Neural cell (in vitro differentiated cells): ENCODE results near the gene BRF1. TPM values are rescaled to one million over a fixed set of nuclear protein-coding genes. Genes with fewer than 3 reads are reported as not detected.
"Not testable (repeated sequence)": the region's sequence is repeated elsewhere in the genome, so short reads cannot be mapped to it uniquely, and the experiment has no call there.

Source experiments
- H2AFZ ChIP-seq: fragments of 200-600, 300-800 bp; sonication (generic), shearing (Covaris generic); 2 replicates; pipeline ENCODE4 v1.6.0; 2014; ENCODE audit warnings: low read depth, mild to moderate bottlenecking, antibody characterized with exemption, low read length, moderate library complexity
- H3F3A ChIP-seq: fragments of 200-600 bp; shearing (Covaris generic); 2 replicates; pipeline ENCODE4 v1.6.1; 2016; ENCODE audit warnings: mild to moderate bottlenecking, moderate library complexity, mixed read lengths, antibody characterized with exemption, low read length; ENCODE audit not compliant: insufficient read depth, poor library complexity, severe bottlenecking
- H3K27ac ChIP-seq: fragments of 200-600, 300-800 bp; sonication (generic), shearing (Covaris generic); 2 replicates; pipeline ENCODE4 v1.5.1; 2014; ENCODE audit warnings: mild to moderate bottlenecking, low read length, moderate library complexity
- H3K27me3 ChIP-seq: fragments of 300-800, 200-600 bp; sonication (generic), shearing (Covaris generic); 2 replicates; pipeline ENCODE4 v1.6.0; 2014; ENCODE audit warnings: mild to moderate bottlenecking, low read depth, low read length, moderate library complexity; ENCODE audit not compliant: insufficient read depth
- H3K36me3 ChIP-seq: fragments of 300-800, 200-600 bp; sonication (generic), shearing (Covaris generic); 2 replicates; pipeline ENCODE4 v1.5.1; 2014; ENCODE audit warnings: mild to moderate bottlenecking, antibody characterized with exemption, low read length, moderate library complexity; ENCODE audit not compliant: insufficient read depth
- H3K4me2 ChIP-seq: fragments of 300-800, 200-600 bp; sonication (generic), shearing (Covaris generic); 2 replicates; pipeline ENCODE4 v1.6.0; 2014; ENCODE audit warnings: mild to moderate bottlenecking, low read length
- H3K4me3 ChIP-seq: fragments of 300-800, 200-600 bp; sonication (generic), shearing (Covaris generic); 2 replicates; pipeline ENCODE4 v1.5.1; 2014; ENCODE audit warnings: mild to moderate bottlenecking, low read length, moderate library complexity
- H3K79me2 ChIP-seq: fragments of 200-600 bp; shearing (Covaris generic); replicated peaks from 2 replicates; pipeline ENCODE4 v1.6.0; 2014; ENCODE audit warnings: mild to moderate bottlenecking, low read length, moderate library complexity; ENCODE audit not compliant: insufficient read depth
- H3K9ac ChIP-seq: fragments of 300-800, 200-600 bp; sonication (generic), shearing (Covaris generic); 2 replicates; pipeline ENCODE4 v1.6.1; 2016; ENCODE audit warnings: mild to moderate bottlenecking, low read length, mixed read lengths
- H3K9me2 ChIP-seq: fragments of 200-600 bp; shearing (Covaris generic); 2 replicates; pipeline ENCODE4 v1.6.1; 2016; ENCODE audit warnings: mild to moderate bottlenecking, low read length, mixed read lengths; ENCODE audit not compliant: insufficient read depth
- H3K9me3 ChIP-seq: fragments of 200-600, 300-800 bp; sonication (generic), shearing (Covaris generic); 2 replicates; pipeline ENCODE4 v1.6.1; 2016; ENCODE audit warnings: mild to moderate bottlenecking, mixed run types, low read length, moderate library complexity, mixed read lengths
- H4K20me1 ChIP-seq: fragments of 200-600 bp; shearing (Covaris generic); 2 replicates; pipeline ENCODE4 v1.6.1; 2016; ENCODE audit warnings: mild to moderate bottlenecking, mixed run types; ENCODE audit not compliant: insufficient read depth
- CTCF ChIP-seq: fragments of 450-650 bp; IDR thresholded peaks from 2 replicates; pipeline ENCODE4 v1.5.1; 2014; ENCODE audit warnings: antibody characterized with exemption, mild to moderate bottlenecking, moderate library complexity; ENCODE audit not compliant: poor library complexity, severe bottlenecking
- EP300 ChIP-seq: fragments of 450-650 bp; conservative IDR thresholded peaks from 2 replicates; pipeline ENCODE4 v1.6.1; 2014; ENCODE audit warnings: antibody characterized with exemption, mild to moderate bottlenecking, moderate library complexity; ENCODE audit not compliant: poor library complexity, severe bottlenecking
- EZH2 ChIP-seq: fragments of 200-600, 300-800 bp; shearing (Covaris generic), sonication (generic); IDR thresholded peaks from 2 replicates; pipeline ENCODE4 v1.6.1; 2014; ENCODE audit warnings: antibody characterized with exemption, low read length, borderline replicate concordance, mild to moderate bottlenecking; ENCODE audit not compliant: insufficient read depth, poor library complexity, severe bottlenecking
- MXI1 ChIP-seq: fragments of 450-650 bp; conservative IDR thresholded peaks from 2 replicates; pipeline ENCODE4 v1.6.1; 2014; ENCODE audit warnings: antibody characterized with exemption, mild to moderate bottlenecking; ENCODE audit not compliant: poor library complexity, severe bottlenecking
- POLR2AphosphoS5 ChIP-seq: IDR thresholded peaks from 2 replicates; pipeline ENCODE4 v1.6.1; 2012
- RAD21 ChIP-seq: fragments of 450-650 bp; conservative IDR thresholded peaks from 2 replicates; pipeline ENCODE4 v1.6.1; 2014; ENCODE audit warnings: antibody characterized with exemption, mild to moderate bottlenecking, moderate library complexity
- REST ChIP-seq: IDR thresholded peaks from 2 replicates; pipeline ENCODE4 v1.6.1; 2012; ENCODE audit warnings: borderline replicate concordance
- SMC3 ChIP-seq: fragments of 450-650 bp; conservative IDR thresholded peaks from 2 replicates; pipeline ENCODE4 v1.6.1; 2014; ENCODE audit warnings: antibody characterized with exemption, mild to moderate bottlenecking, moderate library complexity; ENCODE audit not compliant: poor library complexity
- TAF1 ChIP-seq: IDR thresholded peaks from 2 replicates; pipeline ENCODE4 v1.6.1; 2012; ENCODE audit warnings: low read depth
- polyA plus RNA-seq: library from polyadenylated mRNA; depleted of rRNA; stranded (reverse); fragments of >200 nt; gene quantifications from 2 replicates; pipeline ENCODE4 v1.2.3, GENCODE V29; 2014

The BRF1 gene
- polyA plus RNA-seq, 1 donor from 2014 or later = 69.4 TPM

GRCh38 chr14:105304565-105304964 is 3.8 kb upstream of the BRF1 start:
- no peak overlapping the region for H3K27ac ChIP-seq
- no peak overlapping the region for H3K4me3 ChIP-seq
- no peak for TF ChIP-seq REST
- TF ChIP-seq TAF1 = no peak
- TF ChIP-seq RAD21 = no peak
- no peak for TF ChIP-seq SMC3
- no peak for TF ChIP-seq EP300
- TF ChIP-seq EZH2 = no peak
- TF ChIP-seq MXI1 = no peak
- TF ChIP-seq POLR2AphosphoS5 = no peak
- TF ChIP-seq CTCF = no peak
- H3K27me3 ChIP-seq = no peaks in the 10 kb centered on the region
- no peaks in the 10 kb centered on the region for H3K36me3 ChIP-seq
- no peaks in the 10 kb centered on the region for H3K9me2 ChIP-seq
- H3F3A ChIP-seq = no peaks in the 10 kb centered on the region
- no peak overlapping the region for H3K9ac ChIP-seq
- H3K4me2 ChIP-seq = no peak overlapping the region
- no peaks in the 10 kb centered on the region for H3K9me3 ChIP-seq
- no peaks in the 10 kb centered on the region for H4K20me1 ChIP-seq
- H3K79me2 ChIP-seq = no peaks in the 10 kb centered on the region
- no peak overlapping the region for H2AFZ ChIP-seq

- no peaks in the 10 kb centered on the region for H4K20me1 ChIP-seq
Measured at GRCh38 chr14:105303949-105304348, 3.1 kb upstream of the BRF1 start.

GRCh38 chr14:105301915-105302249 is 1.1 kb upstream of the BRF1 start:
- H3K36me3 ChIP-seq, H3K4me2 ChIP-seq, H4K20me1 ChIP-seq, H3K9me2 ChIP-seq, H3F3A ChIP-seq, H3K9ac ChIP-seq, H3K9me3 ChIP-seq, H3K27me3 ChIP-seq: not testable (repeated sequence)
- Histone ChIP-seq H2AFZ (peak overlapping the region; percentile 38), H3K4me3 (peak overlapping the region; percentile 97), H3K27ac (peak overlapping the region; percentile 93), H3K79me2 (peaks cover 19% of the 10 kb centered on the region)

More at GRCh38 chr14:105303949-105304348, 3.1 kb upstream of the BRF1 start:
- no peak overlapping the region for H2AFZ ChIP-seq
- no peak overlapping the region for H3K27ac ChIP-seq
- no peaks in the 10 kb centered on the region for H3K9me2 ChIP-seq
- TF ChIP-seq REST = no peak
- no peak for TF ChIP-seq EZH2
- no peak for TF ChIP-seq RAD21
- no peak for TF ChIP-seq POLR2AphosphoS5
- TF ChIP-seq TAF1 = no peak
- TF ChIP-seq MXI1 = no peak
- no peaks in the 10 kb centered on the region for H3K9me3 ChIP-seq
- peaks cover 5% of the 10 kb centered on the region for H3K79me2 ChIP-seq
- no peaks in the 10 kb centered on the region for H3K27me3 ChIP-seq
- no peak overlapping the region for H3K4me3 ChIP-seq
- H3K4me2 ChIP-seq = no peak overlapping the region
- no peaks in the 10 kb centered on the region for H3K36me3 ChIP-seq
- H3F3A ChIP-seq = no peaks in the 10 kb centered on the region
- H3K9ac ChIP-seq = no peak overlapping the region
